Measurements from ENCODE around the gene BABAM2. TPM values are rescaled to one million over a fixed set of nuclear protein-coding genes. Genes with fewer than 3 reads are reported as not detected.

BABAM2 gene
- total RNA-seq, 1 experiment from 2014 or later: 57.6 TPM

DNA sequence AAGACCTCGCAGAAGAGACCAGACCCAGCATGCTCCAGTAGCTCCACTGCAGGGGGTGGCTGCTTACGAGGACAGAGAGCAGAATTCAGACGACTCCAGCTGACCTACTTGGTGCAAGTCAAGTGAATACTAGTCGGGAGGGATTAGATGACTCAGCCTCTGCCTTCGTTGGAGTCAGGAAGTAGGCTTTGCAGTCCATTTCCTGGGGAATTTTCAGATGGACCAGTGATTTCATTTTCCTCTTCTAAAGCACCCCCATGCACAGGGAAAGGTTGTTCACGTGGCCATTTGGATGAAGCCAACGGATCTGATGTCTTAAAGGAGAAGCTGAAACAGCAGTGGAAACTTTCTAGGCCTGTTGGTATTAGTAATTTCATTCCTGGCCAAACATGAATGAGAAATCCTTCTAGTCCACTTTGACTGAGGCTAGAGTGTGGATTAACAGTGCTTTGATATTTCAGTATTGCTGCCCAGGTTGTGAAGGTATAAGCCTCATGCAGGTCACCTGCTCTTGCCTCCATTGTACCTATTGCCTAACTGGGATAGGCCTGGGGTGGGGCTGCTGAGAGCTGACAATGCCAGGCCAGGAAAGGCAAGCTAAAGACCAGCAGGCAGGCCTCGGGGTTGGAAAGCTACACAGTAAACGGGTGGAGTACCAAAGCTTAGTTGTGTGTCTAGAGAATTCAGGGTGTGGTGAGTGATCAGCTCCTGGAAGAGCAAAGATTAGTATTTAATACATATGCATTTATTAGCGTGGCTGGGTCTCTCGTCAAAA is 384.6 kb downstream of the BABAM2 start:
- TF ChIP-seq, protein P1, sequence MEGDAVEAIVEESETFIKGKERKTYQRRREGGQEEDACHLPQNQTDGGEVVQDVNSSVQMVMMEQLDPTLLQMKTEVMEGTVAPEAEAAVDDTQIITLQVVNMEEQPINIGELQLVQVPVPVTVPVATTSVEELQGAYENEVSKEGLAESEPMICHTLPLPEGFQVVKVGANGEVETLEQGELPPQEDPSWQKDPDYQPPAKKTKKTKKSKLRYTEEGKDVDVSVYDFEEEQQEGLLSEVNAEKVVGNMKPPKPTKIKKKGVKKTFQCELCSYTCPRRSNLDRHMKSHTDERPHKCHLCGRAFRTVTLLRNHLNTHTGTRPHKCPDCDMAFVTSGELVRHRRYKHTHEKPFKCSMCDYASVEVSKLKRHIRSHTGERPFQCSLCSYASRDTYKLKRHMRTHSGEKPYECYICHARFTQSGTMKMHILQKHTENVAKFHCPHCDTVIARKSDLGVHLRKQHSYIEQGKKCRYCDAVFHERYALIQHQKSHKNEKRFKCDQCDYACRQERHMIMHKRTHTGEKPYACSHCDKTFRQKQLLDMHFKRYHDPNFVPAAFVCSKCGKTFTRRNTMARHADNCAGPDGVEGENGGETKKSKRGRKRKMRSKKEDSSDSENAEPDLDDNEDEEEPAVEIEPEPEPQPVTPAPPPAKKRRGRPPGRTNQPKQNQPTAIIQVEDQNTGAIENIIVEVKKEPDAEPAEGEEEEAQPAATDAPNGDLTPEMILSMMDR (IDR thresholded peaks at IDR 0.05; ENCODE audit: unreplicated experiment): no peak
- POLR2A ChIA-PET: interaction anchor here (0.6 to 12.4 kb wide), 50 partner anchors 9 to 588 kb away, joined by 3 to 277 read pairs (median 6); partner anchors contain the start of genes BABAM2, FOSL2, MRPL33 and RBKS
- peak; percentile 95 for DNase-seq (ENCODE audit: unreplicated experiment)
- Mint-ChIP-seq H3K4me1 (ENCODE audit: insufficient read depth, unreplicated experiment) (peaks cover 58% of the 10 kb centered on the region), H3K27me3 (ENCODE audit: insufficient read depth, unreplicated experiment) (no peaks in the 10 kb centered on the region), H3K4me3 (ENCODE audit: unreplicated experiment) (peak overlapping the region; percentile 58), H3K27ac (ENCODE audit: low read depth, unreplicated experiment) (peak overlapping the region; percentile 88), H3K9me3 (ENCODE audit: unreplicated experiment) (no peaks in the 10 kb centered on the region), H3K36me3 (ENCODE audit: insufficient read depth, unreplicated experiment) (peaks cover 6% of the 10 kb centered on the region)
- no TSS peak for BruUV-seq (replicated peaks)
- intact Hi-C loops (cut with micrococcal nuclease): loop anchor here (1.0 to 10.0 kb wide), 4 partner anchors 116 to 570 kb away; no protein-coding TSS in a partner anchor
- CTCF ChIA-PET: interaction anchor here (0.5 to 1.8 kb wide), 10 partner anchors 23 to 571 kb away, joined by 3 to 7 read pairs (median 4); no protein-coding TSS in a partner anchor

DNA sequence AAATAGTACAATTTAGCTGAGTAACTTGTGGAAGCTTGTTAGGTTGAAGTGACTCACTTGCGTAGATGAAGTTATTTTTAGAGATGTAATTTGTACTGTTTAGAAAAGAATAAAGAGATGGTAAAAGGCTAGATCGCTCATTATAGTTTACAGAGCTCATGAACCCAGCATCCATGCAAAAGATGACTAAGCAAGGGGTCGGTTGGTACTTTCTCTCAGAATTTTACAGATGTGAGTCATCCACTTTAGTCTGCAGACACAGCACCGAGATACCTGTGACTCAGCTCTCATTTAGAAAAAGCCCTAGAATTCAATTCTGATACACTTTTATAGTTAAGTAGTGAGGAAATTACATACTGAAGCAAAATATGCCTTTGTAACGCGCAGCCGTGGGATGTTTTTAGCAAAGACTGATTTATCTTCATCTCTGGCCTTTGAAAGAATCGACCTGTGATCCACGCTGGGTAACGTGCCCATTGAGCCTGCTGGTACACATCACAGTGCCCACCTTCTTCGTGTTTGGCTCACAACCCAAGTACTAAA is 385.6 kb downstream of the BABAM2 start:
- peaks cover 48% of the 10 kb centered on the region for H3K4me1 Mint-ChIP-seq (ENCODE audit: insufficient read depth, unreplicated experiment)
- DNase-seq (ENCODE audit: unreplicated experiment): peak; percentile 94
- H3K4me3 Mint-ChIP-seq (ENCODE audit: unreplicated experiment): peak overlapping the region; percentile 32
- ChIA-PET POLR2A (interaction anchor here (0.7 to 12.4 kb wide), 42 partner anchors 8 to 589 kb away, joined by 3 to 277 read pairs (median 7); partner anchors contain the start of genes BABAM2, FOSL2, MRPL33 and RBKS), CTCF (interaction anchor here (0.7 to 1.8 kb wide), 10 partner anchors 8 to 571 kb away, joined by 3 to 9 read pairs (median 4); no protein-coding TSS in a partner anchor)
- intact Hi-C loops (cut with micrococcal nuclease): loop anchor here (10.0 kb wide), 2 partner anchors 521 to 571 kb away; no protein-coding TSS in a partner anchor
- peaks cover 6% of the 10 kb centered on the region for H3K36me3 Mint-ChIP-seq (ENCODE audit: insufficient read depth, unreplicated experiment)
- H3K27ac Mint-ChIP-seq (ENCODE audit: low read depth, unreplicated experiment): peak overlapping the region; percentile 88
- H3K9me3 Mint-ChIP-seq (ENCODE audit: unreplicated experiment): no peaks in the 10 kb centered on the region
- BruUV-seq (replicated peaks): no TSS peak
- no peaks in the 10 kb centered on the region for H3K27me3 Mint-ChIP-seq (ENCODE audit: insufficient read depth, unreplicated experiment)
- TF ChIP-seq, protein P1 (IDR thresholded peaks at IDR 0.05; ENCODE audit: unreplicated experiment): no peak

GRCh38 chr2:28276807-28277206 is 386.3 kb downstream of the BABAM2 start:
- TF ChIP-seq, protein P1 (IDR thresholded peaks at IDR 0.05; ENCODE audit: unreplicated experiment): no peak
- intact Hi-C loops (cut with micrococcal nuclease): loop anchor here (10.0 kb wide), 2 partner anchors 522 to 572 kb away; no protein-coding TSS in a partner anchor
- H3K4me3 Mint-ChIP-seq (ENCODE audit: unreplicated experiment): peak overlapping the region; percentile 32
- BruUV-seq (replicated peaks): no TSS peak
- DNase-seq (ENCODE audit: unreplicated experiment): no peak
- no peaks in the 10 kb centered on the region for H3K9me3 Mint-ChIP-seq (ENCODE audit: unreplicated experiment)
- CTCF ChIA-PET: interaction anchor here (0.6 to 1.0 kb wide), 2 partner anchors 46 to 113 kb away, joined by 6 read pairs; no protein-coding TSS in a partner anchor
- peaks cover 44% of the 10 kb centered on the region for H3K4me1 Mint-ChIP-seq (ENCODE audit: insufficient read depth, unreplicated experiment)
- H3K36me3 Mint-ChIP-seq (ENCODE audit: insufficient read depth, unreplicated experiment): peaks cover 6% of the 10 kb centered on the region
- H3K27me3 Mint-ChIP-seq (ENCODE audit: insufficient read depth, unreplicated experiment): no peaks in the 10 kb centered on the region
- POLR2A ChIA-PET: interaction anchor here (0.6 to 12.4 kb wide), 16 partner anchors 14 to 571 kb away, joined by 3 to 277 read pairs (median 11); partner anchors contain the start of gene FOSL2
- peak overlapping the region; percentile 88 for H3K27ac Mint-ChIP-seq (ENCODE audit: low read depth, unreplicated experiment)

GRCh38 chr2:28277466-28277865 is 386.9 kb downstream of the BABAM2 start:
- H3K36me3 Mint-ChIP-seq (ENCODE audit: insufficient read depth, unreplicated experiment): peaks cover 12% of the 10 kb centered on the region
- no peaks in the 10 kb centered on the region for H3K9me3 Mint-ChIP-seq (ENCODE audit: unreplicated experiment)
- POLR2A ChIA-PET: interaction anchor here (0.9 to 12.4 kb wide), 10 partner anchors 8 to 136 kb away, joined by 3 to 277 read pairs (median 6); partner anchors contain the start of gene FOSL2
- TF ChIP-seq, protein P1 (IDR thresholded peaks at IDR 0.05; ENCODE audit: unreplicated experiment): no peak
- no peak for DNase-seq (ENCODE audit: unreplicated experiment)
- H3K27me3 Mint-ChIP-seq (ENCODE audit: insufficient read depth, unreplicated experiment): no peaks in the 10 kb centered on the region
- CTCF ChIA-PET: interaction anchor here (0.6 to 1.0 kb wide), 4 partner anchors 27 to 175 kb away, joined by 3 read pairs; no protein-coding TSS in a partner anchor
- intact Hi-C loops (cut with micrococcal nuclease): loop anchor here (10.0 kb wide), 2 partner anchors 523 to 573 kb away; no protein-coding TSS in a partner anchor
- no peak overlapping the region for H3K27ac Mint-ChIP-seq (ENCODE audit: low read depth, unreplicated experiment)
- no peak overlapping the region for H3K4me3 Mint-ChIP-seq (ENCODE audit: unreplicated experiment)
- no TSS peak for BruUV-seq (replicated peaks)
- H3K4me1 Mint-ChIP-seq (ENCODE audit: insufficient read depth, unreplicated experiment): peaks cover 38% of the 10 kb centered on the region

Data from MCF 10A (cell line).